GM21367 (cell line): Measurements from ENCODE around the gene SBF1.

Source experiments
- ATAC-seq: cut with Tn5 transposase; IDR thresholded peaks from one replicate; pipeline ENCODE4 v1.9.1; 2021; ENCODE audit not compliant: unreplicated experiment

The SBF1 gene

GRCh38 chr22:50467773-50468440, 6.9 kb downstream of the SBF1 start:
- ATAC-seq, result no peak

DNA sequence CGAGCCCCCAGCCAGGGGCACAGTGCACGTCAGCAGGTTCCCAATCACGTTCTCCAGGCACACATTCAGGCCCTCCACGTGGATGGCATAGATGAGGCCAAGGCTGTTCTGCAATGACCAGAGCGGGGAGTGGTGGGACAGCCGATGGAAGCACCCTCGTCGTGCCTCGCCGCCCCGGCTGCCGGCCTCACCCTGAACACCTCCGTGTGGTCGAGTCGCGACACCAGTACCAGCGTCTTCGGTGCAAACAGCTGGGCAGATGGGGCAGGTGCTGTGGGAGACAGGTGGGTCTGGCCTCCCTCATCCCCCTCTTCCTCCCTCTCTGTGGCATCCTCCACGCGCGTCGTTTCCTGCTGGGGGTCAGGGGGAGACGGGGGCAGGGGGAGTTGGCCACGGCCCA, 7.5 kb downstream of the SBF1 start:
- no peak for ATAC-seq

- no peak for ATAC-seq
Measured at GRCh38 chr22:50465066-50465930, 9.5 kb downstream of the SBF1 start.

GRCh38 chr22:50464451-50464850, 10.4 kb downstream of the SBF1 start:
- no peak for ATAC-seq

GRCh38 chr22:50463188-50463900, 11.5 kb downstream of the SBF1 start:
- ATAC-seq, result no peak

- ATAC-seq, result no peak
Measured at GRCh38 chr22:50461979-50462540, 12.8 kb downstream of the SBF1 start.

DNA sequence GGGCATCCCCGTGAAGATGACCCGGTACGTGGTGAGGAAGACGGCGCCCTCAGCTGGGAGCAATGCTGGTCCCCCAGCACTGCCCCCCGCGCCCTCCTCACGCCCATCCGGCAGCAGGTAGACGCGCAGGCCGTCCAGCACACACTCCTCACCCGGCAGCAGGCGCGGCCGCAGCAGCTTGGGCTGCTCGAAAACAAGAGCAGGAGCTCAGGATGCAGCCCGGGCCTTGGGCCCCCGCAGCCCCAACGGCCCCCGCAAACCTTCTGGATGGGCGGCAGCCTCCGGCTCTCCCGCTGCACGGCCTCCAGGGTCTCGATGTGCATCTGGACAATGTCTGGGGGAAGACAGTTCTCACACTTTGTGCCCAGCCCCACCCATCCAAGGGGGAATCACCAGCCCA, 13.3 kb downstream of the SBF1 start:
- no peak for ATAC-seq

- ATAC-seq, result no peak
Measured at GRCh38 chr22:50460938-50461337, 13.9 kb downstream of the SBF1 start.

DNA sequence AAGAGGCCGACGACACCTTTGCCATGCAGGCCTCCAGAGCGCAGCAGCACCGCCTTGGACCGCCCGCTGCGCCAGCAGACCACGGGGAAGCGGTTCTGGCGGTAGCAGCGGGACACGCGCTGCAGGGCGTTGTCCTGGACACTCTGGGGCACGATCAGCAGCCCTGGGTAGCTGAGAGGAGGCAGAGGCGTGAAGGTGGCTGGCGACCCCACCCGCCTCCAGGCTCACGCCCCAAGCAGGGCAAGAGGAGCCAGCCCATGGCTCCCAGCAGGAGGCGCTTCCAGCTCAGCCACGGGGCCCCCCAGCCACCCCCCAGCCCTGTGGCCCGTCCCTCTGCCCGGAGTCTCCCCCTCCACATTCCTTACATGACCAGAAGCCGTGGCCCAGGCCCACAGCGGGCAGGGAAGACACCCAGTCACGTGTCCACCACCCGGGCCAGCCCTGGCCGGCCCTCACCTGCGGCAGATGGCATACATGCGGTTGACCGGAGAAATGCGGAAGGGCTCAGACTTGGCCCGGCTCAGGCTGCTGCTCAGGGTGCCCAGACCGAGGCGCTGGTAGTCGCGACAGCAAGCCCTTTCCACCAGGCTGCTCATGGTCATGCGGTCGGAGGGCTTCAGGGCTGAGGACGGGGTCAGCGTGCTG, 15.2 kb downstream of the SBF1 start:
- no peak for ATAC-seq

DNA sequence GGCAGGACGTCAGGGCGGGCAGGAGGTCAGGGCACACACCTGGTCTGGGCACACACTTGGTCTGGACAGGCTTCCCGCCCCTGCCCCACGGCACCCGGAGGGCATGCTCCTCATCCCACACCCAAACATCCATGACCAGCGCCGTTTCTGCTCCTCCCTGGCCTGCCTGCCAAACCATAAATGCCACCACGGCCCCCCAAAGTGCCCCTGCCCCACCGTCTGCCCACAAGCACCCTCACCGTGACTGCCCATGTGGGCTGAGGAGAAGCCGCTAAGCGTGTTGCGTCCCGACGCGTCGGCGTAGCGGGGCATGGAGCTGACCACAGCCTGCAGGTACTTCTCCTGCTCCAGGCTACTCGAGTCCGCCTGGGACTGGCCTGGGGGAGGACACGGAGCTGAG, 15.8 kb downstream of the SBF1 start:
- ATAC-seq, result no peak

GRCh38 chr22:50456466-50457234, 18.2 kb downstream of the SBF1 start:
- no peak for ATAC-seq

- no peak for ATAC-seq
Measured at GRCh38 chr22:50456026-50456425, 18.8 kb downstream of the SBF1 start.

- no peak for ATAC-seq
Measured at GRCh38 chr22:50455201-50455600, 19.6 kb downstream of the SBF1 start.

DNA sequence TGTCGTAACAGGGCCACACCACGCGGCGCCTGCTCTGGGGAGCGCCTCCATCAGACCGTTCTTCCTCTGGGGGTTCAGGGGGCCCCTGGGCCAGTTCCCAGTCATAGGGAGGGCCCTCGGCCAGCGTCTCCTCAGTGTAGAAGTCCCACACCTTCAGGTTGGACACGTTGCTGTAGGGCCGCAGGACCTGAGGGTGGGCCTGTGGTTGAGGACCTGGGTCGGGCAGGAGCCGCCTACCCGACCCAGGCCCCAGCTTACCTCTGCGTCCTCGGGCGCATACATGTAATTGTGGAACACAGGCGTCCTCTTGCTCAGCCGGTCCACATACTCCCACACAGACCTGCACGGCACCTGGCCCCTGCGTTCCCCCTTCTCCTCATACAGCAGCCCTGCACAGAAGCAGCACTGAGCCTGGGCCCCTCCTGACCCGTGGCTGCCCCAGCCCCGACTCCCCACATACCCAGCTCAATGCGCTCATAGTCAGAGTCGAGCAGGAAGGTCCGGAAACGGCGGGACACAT, 20.2 kb downstream of the SBF1 start:
- no peak for ATAC-seq

DNA sequence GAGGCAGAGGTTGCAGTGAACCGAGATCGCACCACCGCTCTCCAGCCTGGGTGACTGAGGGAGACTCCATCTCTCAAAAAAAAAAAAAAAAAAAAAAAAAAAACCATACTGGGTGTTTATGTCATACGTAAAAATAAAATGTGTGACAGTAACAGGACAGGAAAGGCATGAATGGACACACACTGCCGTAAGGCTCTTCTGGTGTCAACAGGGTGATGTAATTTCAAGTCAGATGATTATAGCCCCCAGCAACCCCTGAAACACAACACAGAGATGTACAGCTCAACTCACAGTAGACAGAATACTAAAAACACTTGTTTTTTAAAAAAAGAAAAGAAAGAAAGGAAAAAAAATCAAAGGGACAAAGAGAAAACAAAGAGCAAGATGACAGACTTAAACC, 22.2 kb downstream of the SBF1 start:
- no peak for ATAC-seq

DNA sequence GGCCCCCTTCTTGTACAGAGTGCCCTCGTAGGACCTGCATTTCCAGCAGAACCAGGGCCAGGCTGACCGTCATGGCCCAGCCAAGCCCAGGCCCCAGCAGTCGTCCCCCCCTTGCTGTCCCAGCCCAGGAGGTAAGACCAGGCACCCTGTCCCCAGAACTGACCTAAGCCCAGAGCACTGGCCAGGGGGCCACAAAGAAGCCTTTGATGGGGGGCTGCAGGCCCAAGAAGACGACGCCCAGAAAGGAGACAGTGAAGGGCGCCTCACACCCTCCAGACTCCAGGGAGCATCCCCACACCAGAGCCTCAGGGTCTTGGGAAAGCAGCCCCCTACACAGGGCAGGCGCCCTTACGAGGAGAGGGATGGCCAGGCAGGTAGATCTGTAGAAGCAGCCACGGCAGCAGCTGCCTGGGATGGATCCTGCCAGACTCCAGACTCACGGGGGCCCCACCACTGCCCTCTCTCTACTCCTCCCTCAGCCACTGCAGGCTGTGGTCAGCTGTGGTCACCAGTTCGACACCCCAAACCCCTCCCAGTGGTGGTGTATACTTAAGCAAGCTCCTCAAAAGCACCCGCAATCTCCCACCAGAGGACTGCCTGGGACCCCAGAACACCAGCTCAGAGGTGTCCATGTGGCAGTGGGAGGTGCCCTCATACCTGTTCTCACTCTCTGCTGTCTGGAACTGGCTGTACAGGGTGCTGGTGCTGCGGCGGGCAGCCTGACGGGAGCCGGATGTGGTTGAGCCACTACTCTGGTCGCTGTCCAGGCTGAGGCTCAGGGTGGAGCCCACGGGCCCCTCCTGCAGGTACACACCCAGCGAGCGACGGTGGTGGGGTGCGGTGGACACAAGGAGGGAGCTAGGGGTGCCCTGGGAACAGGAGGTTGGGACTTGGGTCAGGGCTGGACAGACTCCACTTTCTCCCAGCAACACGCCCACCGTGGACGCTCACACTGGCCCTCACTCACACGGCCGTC, 27.0 kb downstream of the SBF1 start:
- no peak for ATAC-seq

DNA sequence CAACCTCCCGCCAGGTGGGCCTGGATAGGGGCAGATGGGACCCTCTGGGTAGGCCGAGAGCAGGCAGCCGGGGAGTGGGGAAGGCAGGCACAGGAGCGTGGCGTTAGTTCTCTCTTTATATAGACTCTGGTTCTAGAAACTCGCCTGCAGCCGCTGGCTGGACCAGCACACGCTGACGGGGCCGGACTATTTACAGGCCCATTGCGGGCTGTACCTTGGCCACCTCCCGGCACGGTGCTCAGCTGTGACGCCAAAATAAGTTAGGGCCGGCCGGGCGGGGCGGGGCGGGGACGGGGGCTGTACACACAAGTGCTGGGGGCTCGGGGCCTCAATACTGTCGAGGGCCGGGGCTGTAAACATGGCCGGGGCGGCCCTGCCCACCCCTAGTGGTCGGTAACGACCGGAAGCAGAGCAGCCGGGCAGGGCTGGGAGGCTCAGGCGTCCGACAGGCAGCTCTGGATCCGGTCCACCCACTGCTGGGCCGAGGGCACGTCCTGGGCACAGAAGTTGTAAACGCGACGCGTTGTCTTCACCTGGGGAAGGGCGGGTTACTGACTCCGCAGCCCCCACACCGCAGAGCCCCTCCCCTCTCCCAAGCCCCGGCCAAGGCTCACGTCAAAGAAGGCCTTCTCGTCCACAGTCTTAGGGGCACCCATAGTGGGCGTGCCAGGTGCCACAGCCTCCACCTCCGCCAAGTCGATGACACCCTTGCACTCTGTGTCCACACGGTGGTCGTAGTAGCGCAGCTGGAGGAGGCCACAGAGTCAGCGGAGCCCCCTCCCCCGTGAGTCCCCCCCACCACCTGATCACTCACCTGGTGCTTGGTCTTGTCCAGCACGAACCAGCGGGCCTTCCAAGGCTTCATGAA, 27.9 kb downstream of the SBF1 start:
- no peak for ATAC-seq
